ENCODE results near the gene ERC2. TPM values are rescaled to one million over a fixed set of nuclear protein-coding genes. Genes with fewer than 3 reads are reported as not detected.

ERC2 gene
- total and polyA plus RNA-seq, 2 of the 8 experiments (the other 6 are each of a cell fraction or from before 2014, with no cell fraction given), result 16.4 to 22.8 TPM

DNA sequence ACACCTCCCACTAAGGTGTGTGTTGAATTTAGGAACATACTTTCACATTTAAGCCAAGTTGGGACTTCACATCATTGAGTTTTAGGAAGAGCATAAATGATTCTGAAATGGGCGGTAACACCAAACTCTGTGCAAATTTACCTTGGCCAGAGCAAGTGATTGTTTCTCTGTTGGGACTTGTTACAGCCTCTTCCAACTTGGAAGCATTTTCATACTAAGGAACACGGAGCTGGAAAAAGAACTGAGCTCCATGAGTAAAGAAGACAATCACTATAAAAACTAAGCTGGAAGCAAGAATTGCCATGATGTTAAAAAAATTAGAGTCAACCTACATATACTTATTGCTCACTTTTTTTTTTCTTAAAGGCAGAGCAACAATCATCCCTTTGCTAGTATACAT is 371.3 kb downstream of the ERC2 start:
- POLR2A ChIA-PET (ENCODE audit: partially characterized antibody), result no interaction called here
- FAIRE-seq (no peak), DNase-seq (ENCODE audit: low read depth in 1 of 2, low spot score in 2 of 2) (no peak)
- no peaks in the 10 kb centered on the region for H4K20me1 ChIP-seq (replicated peaks in 1 of 2; ENCODE audit: control insufficient read depth in 1 of 2, insufficient read depth in 2 of 2, low read length in 2 of 2)
- no peak overlapping the region for H2BK5ac ChIP-seq (ENCODE audit: low read depth, low read length)
- H3K79me1 ChIP-seq (ENCODE audit: low read depth, low read length), result peaks cover 3% of the 10 kb centered on the region; the same call in 1 of the 2 replicates
- H4K5ac ChIP-seq (ENCODE audit: insufficient read length, low read depth, low read length), result no peak overlapping the region
- H3K23me2 ChIP-seq (ENCODE audit: low read depth, low read length), result no peaks in the 10 kb centered on the region
- H2AFZ ChIP-seq (ENCODE audit: low read length), result no peak overlapping the region
- no peak overlapping the region for H2BK15ac ChIP-seq (ENCODE audit: low read length)
- TF ChIP-seq RBBP5 (IDR thresholded peaks at IDR 0.05; ENCODE audit: borderline replicate concordance, low read depth, low read length) (no peak), FOSL1 (IDR thresholded peaks at IDR 0.05; ENCODE audit: insufficient read depth, low read depth, low read length) (no peak), HDAC2 (IDR thresholded peaks at IDR 0.05; ENCODE audit: borderline replicate concordance in 1 of 2, low read depth in 2 of 2, low read length in 2 of 2) (no peak), RXRA (IDR thresholded peaks at IDR 0.05; ENCODE audit: insufficient read depth, low read depth, low read length) (no peak), CTBP2 (IDR thresholded peaks at IDR 0.05; ENCODE audit: borderline replicate concordance, insufficient read depth, insufficient read length, low read length) (no peak), SIRT6 (IDR thresholded peaks at IDR 0.05; ENCODE audit: low read length) (no peak), SP1 (IDR thresholded peaks at IDR 0.05; ENCODE audit: low read depth, low read length) (no peak), NRF1 (IDR thresholded peaks at IDR 0.05; ENCODE audit: low read depth, low read length) (no peak), RFX5 (IDR thresholded peaks at IDR 0.05; ENCODE audit: borderline replicate concordance, low read depth, low read length) (no peak)
- TF ChIP-seq, protein P1, sequence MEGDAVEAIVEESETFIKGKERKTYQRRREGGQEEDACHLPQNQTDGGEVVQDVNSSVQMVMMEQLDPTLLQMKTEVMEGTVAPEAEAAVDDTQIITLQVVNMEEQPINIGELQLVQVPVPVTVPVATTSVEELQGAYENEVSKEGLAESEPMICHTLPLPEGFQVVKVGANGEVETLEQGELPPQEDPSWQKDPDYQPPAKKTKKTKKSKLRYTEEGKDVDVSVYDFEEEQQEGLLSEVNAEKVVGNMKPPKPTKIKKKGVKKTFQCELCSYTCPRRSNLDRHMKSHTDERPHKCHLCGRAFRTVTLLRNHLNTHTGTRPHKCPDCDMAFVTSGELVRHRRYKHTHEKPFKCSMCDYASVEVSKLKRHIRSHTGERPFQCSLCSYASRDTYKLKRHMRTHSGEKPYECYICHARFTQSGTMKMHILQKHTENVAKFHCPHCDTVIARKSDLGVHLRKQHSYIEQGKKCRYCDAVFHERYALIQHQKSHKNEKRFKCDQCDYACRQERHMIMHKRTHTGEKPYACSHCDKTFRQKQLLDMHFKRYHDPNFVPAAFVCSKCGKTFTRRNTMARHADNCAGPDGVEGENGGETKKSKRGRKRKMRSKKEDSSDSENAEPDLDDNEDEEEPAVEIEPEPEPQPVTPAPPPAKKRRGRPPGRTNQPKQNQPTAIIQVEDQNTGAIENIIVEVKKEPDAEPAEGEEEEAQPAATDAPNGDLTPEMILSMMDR (IDR thresholded peaks at IDR 0.05; ENCODE audit: control extremely low read depth in 1 of 3, insufficient read depth in 1 of 3, low read depth in 1 of 3, low read length in 3 of 3), result no peak
- H3K4me2 ChIP-seq (ENCODE audit: insufficient read depth in 1 of 2, low read depth in 2 of 2, low read length in 2 of 2), result no peak overlapping the region
- CTCF ChIA-PET (ENCODE audit: partially characterized antibody), result interaction anchor here (0.7 kb wide), 1 partner anchor 1825 kb away, joined by 4 read pairs; no protein-coding TSS in a partner anchor
- no peak overlapping the region for H4K91ac ChIP-seq (replicated peaks; ENCODE audit: insufficient read length, low read length)
- no peak overlapping the region for H2AK5ac ChIP-seq (ENCODE audit: low read depth, low read length)
- no peaks in the 10 kb centered on the region for H3K36me3 ChIP-seq (ENCODE audit: control insufficient read depth in 2 of 4, insufficient read depth in 4 of 4, low read length in 3 of 4)
- no peak overlapping the region for H3K14ac ChIP-seq (ENCODE audit: insufficient read length)
- no peak overlapping the region for H3K56ac ChIP-seq (replicated peaks; ENCODE audit: insufficient read length, low read depth, low read length)
- H2BK12ac ChIP-seq (ENCODE audit: low read depth, low read length), result no peak overlapping the region
- no peak overlapping the region for H3K27ac ChIP-seq (ENCODE audit: low read depth, low read length)
- no peak overlapping the region for H3K9ac ChIP-seq (replicated peaks in 1 of 4; ENCODE audit: extremely low read depth in 1 of 4, low read depth in 3 of 4, low read length in 3 of 4)
- H2BK120ac ChIP-seq (replicated peaks; ENCODE audit: low read depth, low read length), result no peak overlapping the region
- no peak overlapping the region for H3K18ac ChIP-seq (ENCODE audit: extremely low read depth, low read length)
- H3K4me1 ChIP-seq (replicated peaks in 1 of 4; ENCODE audit: control insufficient read depth in 3 of 4, insufficient read depth in 4 of 4, low read length in 3 of 4), result peaks cover 0 to 3% (median 1%) of the 10 kb centered on the region in 4 experiments; a peak in 3 of 7 replicates
- no peak overlapping the region for H4K8ac ChIP-seq (ENCODE audit: extremely low read depth, insufficient read depth, low read length)
- no peak overlapping the region for H2BK20ac ChIP-seq (ENCODE audit: low read length)
- H3K9me3 ChIP-seq (ENCODE audit: insufficient read depth in 2 of 2, low read depth in 1 of 2, low read length in 1 of 2), result no peaks in the 10 kb centered on the region
- 90% methylated on average over 2 of the region's 2 CpGs; no CpG with 5 or more reads in 1 of the 2 experiments for WGBS, 2 experiments (ENCODE audit: extremely low coverage in 1 of 2, insufficient coverage in 1 of 2, insufficient read length in 1 of 2, insufficient replicate concordance in 2 of 2, low coverage in 1 of 2, low lambda C conversion rate in 2 of 2, missing lambda C conversion rate in 1 of 2)
- H3K4ac ChIP-seq (replicated peaks; ENCODE audit: insufficient read length, low read depth, low read length), result no peak overlapping the region
- no peaks in the 10 kb centered on the region for H3K79me2 ChIP-seq (ENCODE audit: control insufficient read depth in 1 of 2, insufficient read depth in 2 of 2, low read length in 2 of 2)
- H3K4me3 ChIP-seq (ENCODE audit: extremely low read depth in 1 of 4, insufficient read depth in 2 of 4, low read depth in 3 of 4, low read length in 4 of 4), result no peak overlapping the region
- H3K27me3 ChIP-seq (replicated peaks in 1 of 4; ENCODE audit: control insufficient read depth in 3 of 4, extremely low read depth in 1 of 4, insufficient read depth in 3 of 4, low read length in 3 of 4), result peaks cover 0 to 2% (median 0%) of the 10 kb centered on the region in 4 experiments; a peak in 1 of 7 replicates
- H3K23ac ChIP-seq (ENCODE audit: insufficient read length), result no peak overlapping the region

Data from H1 (cell line).